Muscle layer of colon (tissue), 2 donors: ENCODE measurements around the gene PRXL2B.

ENCODE experiments used
- H3K27ac ChIP-seq: one replicate; pipeline ENCODE4 v1.7.0; 2013; ENCODE audit warnings: low read depth, mild to moderate bottlenecking, low read length, moderate library complexity
- H3K27me3 ChIP-seq, 2 donors: one replicate each; pipeline ENCODE4 v1.7.0; 2013; ENCODE audit warnings: low read length in 2 of 2, mild to moderate bottlenecking in 2 of 2; ENCODE audit not compliant: insufficient read depth in 2 of 2, control insufficient read depth in 1 of 2
- H3K36me3 ChIP-seq: one replicate; pipeline ENCODE4 v1.7.0; 2013; ENCODE audit warnings: mild to moderate bottlenecking, low read length; ENCODE audit not compliant: insufficient read depth
- H3K4me1 ChIP-seq: one replicate; pipeline ENCODE4 v1.7.0; 2013; ENCODE audit warnings: mild to moderate bottlenecking, low read length; ENCODE audit not compliant: insufficient read depth
- H3K4me3 ChIP-seq, 2 donors: one replicate each; pipeline ENCODE4 v1.7.0; 2013; ENCODE audit warnings: low read length in 2 of 2, low read depth in 1 of 2, mild to moderate bottlenecking in 1 of 2, moderate library complexity in 1 of 2
- H3K9ac ChIP-seq: one replicate; pipeline ENCODE4 v1.7.0; 2013; ENCODE audit warnings: low read length
- H3K9me3 ChIP-seq: one replicate; pipeline ENCODE4 v1.7.0; 2013; ENCODE audit warnings: mild to moderate bottlenecking, low read length
- donor health status: abdominal sarcoma.
- donor health status: Adenocarcinoma of cecum.

PRXL2B gene

DNA sequence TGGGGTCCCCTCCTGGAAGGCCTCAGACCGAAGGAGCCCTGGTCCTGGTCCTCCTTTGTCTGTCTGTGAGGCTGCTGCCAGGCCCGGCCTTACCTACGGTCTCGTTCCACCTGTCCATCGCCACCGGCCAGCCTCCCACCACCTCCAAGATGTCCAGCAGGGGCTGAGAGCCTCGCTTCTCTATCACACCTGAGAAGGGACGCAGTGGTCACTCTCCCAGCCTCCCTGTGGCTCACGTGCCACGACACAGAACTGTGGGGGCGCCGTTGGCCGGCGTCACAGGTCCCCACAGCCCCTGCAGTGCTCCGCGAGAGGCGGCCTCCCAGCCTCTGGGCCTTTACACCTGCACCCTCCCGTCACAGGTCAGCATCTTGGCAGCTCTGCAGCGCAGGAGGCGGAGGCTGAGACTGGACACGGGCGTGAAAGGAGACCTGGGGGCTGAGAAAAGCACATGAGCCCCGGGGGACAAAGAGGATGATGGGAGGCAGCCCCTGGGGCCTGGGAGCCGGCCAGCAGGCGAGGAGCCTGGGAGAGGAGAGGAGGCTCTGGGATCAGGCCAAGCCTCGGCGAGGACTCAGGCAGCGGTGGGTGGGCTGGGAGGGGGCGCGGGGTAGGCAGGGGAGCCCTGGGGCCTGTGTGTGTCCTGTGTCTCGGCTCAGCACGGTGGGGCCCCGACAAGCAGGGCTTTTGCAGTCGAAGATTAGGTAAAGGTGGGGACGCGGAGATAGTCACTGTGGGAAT is 20.5 kb downstream of the PRXL2B start:
- Histone ChIP-seq H3K9ac (no peak overlapping the region), H3K27ac (no peak overlapping the region), H3K27me3 (peaks cover 0 to 22% of the 10 kb centered on the region in 2 donors), H3K9me3 (no peaks in the 10 kb centered on the region), H3K4me1 (no peaks in the 10 kb centered on the region), H3K36me3 (no peaks in the 10 kb centered on the region), H3K4me3 (no peak overlapping the region)

DNA sequence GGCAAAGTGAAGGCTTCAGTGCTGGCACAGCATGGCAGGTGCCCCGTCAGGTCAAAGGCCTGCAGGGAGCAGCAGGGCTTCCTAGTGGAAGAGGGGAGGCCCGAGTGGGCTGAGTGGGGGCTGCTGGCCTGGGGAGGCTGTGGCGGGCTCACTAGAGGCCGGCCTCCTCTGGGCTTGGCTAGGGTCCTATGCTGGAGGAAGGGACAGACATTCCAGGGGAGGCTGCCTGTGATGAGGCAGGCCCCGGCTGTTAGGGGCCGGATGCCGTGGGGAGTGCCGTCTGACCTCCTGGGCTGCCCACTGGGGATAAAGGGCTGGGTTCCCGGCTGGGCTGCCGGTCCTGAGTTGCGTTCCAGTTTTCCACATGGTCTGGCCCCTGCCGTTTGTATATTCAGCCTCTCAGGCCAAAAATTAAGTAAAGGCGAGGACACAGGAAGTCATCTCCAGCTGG is 21.1 kb downstream of the PRXL2B start:
- Histone ChIP-seq H3K9ac (no peak overlapping the region), H3K4me1 (no peaks in the 10 kb centered on the region), H3K27me3 (peaks cover 0 to 29% of the 10 kb centered on the region in 2 donors), H3K36me3 (no peaks in the 10 kb centered on the region), H3K9me3 (no peaks in the 10 kb centered on the region), H3K27ac (no peak overlapping the region), H3K4me3 (no peak overlapping the region)

GRCh38 chr1:2609319-2610035 is 22.9 kb downstream of the PRXL2B start:
- no peak overlapping the region for H3K4me3 ChIP-seq
- H3K27ac ChIP-seq, result no peak overlapping the region
- H3K9me3 ChIP-seq, result no peaks in the 10 kb centered on the region
- no peaks in the 10 kb centered on the region for H3K36me3 ChIP-seq
- H3K9ac ChIP-seq, result no peak overlapping the region
- no peaks in the 10 kb centered on the region for H3K4me1 ChIP-seq
- peaks cover 0 to 30% of the 10 kb centered on the region in 2 donors for H3K27me3 ChIP-seq

- H3K9me3 ChIP-seq, result no peaks in the 10 kb centered on the region
- H3K4me3 ChIP-seq, result no peak overlapping the region
- no peak overlapping the region for H3K27ac ChIP-seq
- no peaks in the 10 kb centered on the region for H3K36me3 ChIP-seq
- H3K9ac ChIP-seq, result no peak overlapping the region
- H3K4me1 ChIP-seq, result no peaks in the 10 kb centered on the region
- peaks cover 0 to 30% of the 10 kb centered on the region in 2 donors for H3K27me3 ChIP-seq
Measured at GRCh38 chr1:2610036-2610959, 23.7 kb downstream of the PRXL2B start.

DNA sequence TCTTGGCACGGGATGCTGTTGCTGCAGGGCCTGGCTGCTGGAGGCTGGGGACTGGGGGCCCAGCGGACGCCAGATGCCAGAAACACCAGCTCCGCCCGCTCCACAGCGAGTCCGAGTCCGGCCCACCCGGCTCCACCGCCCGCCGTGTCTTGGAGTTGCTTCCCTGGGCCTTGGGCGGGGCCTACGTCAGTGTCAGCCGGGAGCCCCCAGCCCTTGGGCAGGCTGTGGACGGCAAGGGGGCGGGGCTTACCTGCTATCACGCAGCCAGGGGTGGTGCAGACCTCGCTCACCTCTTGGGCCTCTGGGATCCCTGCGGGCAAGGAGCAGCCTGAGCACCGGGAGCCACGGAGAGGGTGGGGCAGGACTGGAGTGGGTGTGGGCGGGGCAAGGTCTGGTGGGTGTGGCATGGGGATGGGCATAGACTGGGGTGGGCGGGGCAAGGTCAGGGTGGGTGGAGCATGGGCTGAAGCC is 24.5 kb downstream of the PRXL2B start:
- no peak overlapping the region for H3K27ac ChIP-seq
- H3K9ac ChIP-seq, result no peak overlapping the region
- no peak overlapping the region for H3K4me3 ChIP-seq
- no peaks in the 10 kb centered on the region for H3K9me3 ChIP-seq
- H3K4me1 ChIP-seq, result no peaks in the 10 kb centered on the region
- no peaks in the 10 kb centered on the region for H3K36me3 ChIP-seq
- peaks cover 0 to 30% of the 10 kb centered on the region in 2 donors for H3K27me3 ChIP-seq

DNA sequence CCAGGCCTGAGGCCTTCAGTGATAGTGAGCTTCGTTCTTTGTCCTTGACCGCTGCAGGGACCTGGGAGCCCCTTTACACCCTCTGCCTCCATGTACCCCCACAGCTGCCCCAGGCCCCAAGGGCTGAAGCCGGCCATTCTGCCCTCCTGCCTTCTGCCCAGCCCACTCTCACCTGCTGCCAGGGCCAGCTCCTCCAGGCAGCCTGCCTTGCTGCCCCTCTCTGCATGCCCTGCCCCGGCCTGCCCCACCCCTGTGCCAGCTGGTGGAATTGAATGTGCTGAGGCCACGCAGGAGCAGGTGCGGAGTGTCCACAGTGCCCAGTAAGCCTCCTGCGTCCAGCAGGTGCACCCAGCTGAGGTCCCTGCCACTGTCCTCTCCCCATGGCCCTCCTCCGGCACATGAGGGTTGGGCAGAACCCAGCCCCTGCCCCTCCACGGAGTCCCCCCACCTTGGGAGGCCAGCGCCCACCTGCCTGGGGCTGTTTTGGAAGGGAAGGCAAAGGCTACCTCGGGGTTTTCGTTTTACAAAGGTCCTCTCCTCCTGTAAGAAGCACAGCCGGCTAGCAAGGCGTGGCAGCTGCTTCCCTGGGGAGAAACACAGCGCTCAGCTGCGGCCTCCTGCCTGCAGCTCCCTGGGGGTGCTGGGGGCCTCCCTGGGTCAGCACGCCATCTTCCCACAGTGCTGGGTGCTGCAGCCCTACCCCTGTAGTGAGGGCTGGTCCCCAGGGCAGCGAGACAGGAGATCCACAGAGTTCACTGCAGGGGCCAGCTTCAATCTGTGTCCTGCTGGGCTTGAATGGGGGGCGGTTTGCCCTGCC is 25.3 kb downstream of the PRXL2B start:
- Histone ChIP-seq H3K9ac (no peak overlapping the region), H3K27me3 (peaks cover 0 to 27% of the 10 kb centered on the region in 2 donors), H3K4me3 (no peak overlapping the region), H3K36me3 (no peaks in the 10 kb centered on the region), H3K4me1 (no peaks in the 10 kb centered on the region), H3K27ac (no peak overlapping the region), H3K9me3 (no peaks in the 10 kb centered on the region)

DNA sequence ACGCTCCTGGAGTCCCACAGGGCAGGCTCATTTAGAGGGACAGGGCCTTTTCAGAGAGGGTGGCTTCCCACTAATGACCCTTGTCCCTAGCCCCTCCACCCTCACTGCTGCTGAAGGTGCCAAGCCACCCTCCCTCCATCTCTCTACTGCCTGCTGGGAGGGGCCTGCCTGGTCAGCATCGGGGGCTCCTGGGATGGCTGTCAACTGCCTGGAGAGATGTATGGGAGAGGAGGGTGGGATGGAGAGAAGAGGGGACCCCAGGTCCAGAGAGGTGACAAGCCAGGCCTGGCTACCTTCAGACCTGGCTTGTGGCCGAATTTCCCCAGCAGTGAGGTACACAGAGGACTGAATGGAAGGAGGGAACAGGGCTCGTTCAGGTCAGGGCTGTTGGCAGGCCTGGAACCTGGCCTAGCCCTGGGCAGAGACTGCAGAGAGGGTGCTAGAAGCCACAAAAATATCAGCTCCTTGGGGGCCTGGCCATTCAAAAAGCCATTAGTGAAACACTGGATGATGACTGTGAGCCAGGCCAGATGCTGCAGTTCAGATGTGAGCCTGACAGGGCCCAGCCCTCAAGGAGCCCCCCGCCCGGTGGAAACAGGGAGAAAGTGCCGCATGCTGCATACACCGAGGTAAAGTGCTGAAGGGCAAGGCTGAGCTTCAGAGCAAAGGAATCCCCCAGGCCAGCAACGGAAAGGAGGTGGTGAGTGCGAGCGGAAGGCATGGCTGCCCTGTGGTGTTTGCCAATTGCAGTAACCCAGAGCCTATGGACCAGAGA is 26.2 kb downstream of the PRXL2B start:
- H3K27me3 ChIP-seq, result peaks cover 0 to 25% of the 10 kb centered on the region in 2 donors
- H3K36me3 ChIP-seq, result no peaks in the 10 kb centered on the region

GRCh38 chr1:2614145-2614544 is 27.6 kb downstream of the PRXL2B start:
- Histone ChIP-seq H3K4me1 (no peaks in the 10 kb centered on the region), H3K9ac (no peak overlapping the region), H3K4me3 (no peak overlapping the region), H3K27me3 (peaks cover 0 to 25% of the 10 kb centered on the region in 2 donors), H3K36me3 (no peaks in the 10 kb centered on the region), H3K27ac (no peak overlapping the region), H3K9me3 (no peaks in the 10 kb centered on the region)

More for the DNA sequence above, 26.2 kb downstream of the PRXL2B start:
- H3K4me1 ChIP-seq, result no peaks in the 10 kb centered on the region
- H3K9ac ChIP-seq, result no peak overlapping the region
- no peak overlapping the region for H3K4me3 ChIP-seq
- no peak overlapping the region for H3K27ac ChIP-seq
- no peaks in the 10 kb centered on the region for H3K9me3 ChIP-seq

DNA sequence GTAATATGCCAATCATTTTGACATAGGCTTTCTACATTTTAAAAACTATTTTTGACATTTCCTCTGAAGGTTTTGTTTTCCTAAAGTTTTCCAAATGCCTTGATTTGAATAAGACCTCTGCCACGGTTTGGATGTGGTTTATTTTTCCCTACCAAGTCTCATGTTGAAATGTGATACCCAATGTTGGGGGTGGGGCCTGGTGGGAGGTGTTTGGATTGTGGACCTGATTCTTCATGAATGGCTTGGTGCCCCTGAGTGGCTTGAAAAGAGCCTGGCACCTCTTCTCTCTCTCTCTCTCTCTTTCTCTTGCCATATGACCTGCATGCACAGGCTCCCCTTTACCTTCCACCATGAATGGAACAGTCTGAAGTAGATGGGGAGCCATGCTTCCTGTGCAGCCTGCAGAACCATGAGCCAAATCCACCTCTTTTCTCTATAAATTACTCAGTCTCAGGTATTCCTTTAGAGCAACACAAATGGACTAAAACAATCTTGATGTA is 31.4 kb downstream of the PRXL2B start:
- Histone ChIP-seq H3K27ac (no peak overlapping the region), H3K36me3 (no peaks in the 10 kb centered on the region), H3K4me1 (no peaks in the 10 kb centered on the region), H3K27me3 (peaks cover 0 to 4% of the 10 kb centered on the region in 2 donors), H3K9ac (no peak overlapping the region), H3K4me3 (no peak overlapping the region), H3K9me3 (no peaks in the 10 kb centered on the region)
